ENCODE measurements around the gene TTI1. TPM values are rescaled to one million over a fixed set of nuclear protein-coding genes. Genes with fewer than 3 reads are reported as not detected.

The TTI1 gene
- total and polyA plus RNA-seq, 7 donors = 11.4 to 29.7 (median 15.4) TPM

GRCh38 chr20:38054647-38055046 lies 21.4 kb upstream of the TTI1 start:
- H3K27ac ChIP-seq = no peak overlapping the region
- H3K4me1 ChIP-seq = peaks cover 53% of the 10 kb centered on the region
- H3K27me3 ChIP-seq (ENCODE audit: insufficient read depth in 3 of 3, low read length in 2 of 3) = no peaks in the 10 kb centered on the region
- no peak for DNase-seq
- no peak for ATAC-seq
- intact Hi-C loops (cut with DNase I) = loop anchor here in 1 of 2 donors (5.0 kb wide), 1 partner anchor 168 kb away; no protein-coding TSS in a partner anchor
- H3K36me3 ChIP-seq (ENCODE audit: insufficient read depth in 1 of 2, low read depth in 1 of 2) = peaks cover 9 to 47% of the 10 kb centered on the region in 2 donors
- H3K4me3 ChIP-seq = no peak overlapping the region
- no peak for TF ChIP-seq CTCF (IDR thresholded peaks at IDR 0.05)
- no peaks in the 10 kb centered on the region for H3K9me3 ChIP-seq
- WGBS, 3 donors = 87 to 94% (median 93%) methylated on average over 2 of the region's 2 CpGs

- DNase-seq = no peak
- no peak for ATAC-seq
- intact Hi-C loops (cut with DNase I) = no loop called here
- H3K4me1 ChIP-seq = peaks cover 63% of the 10 kb centered on the region
- no peaks in the 10 kb centered on the region for H3K9me3 ChIP-seq
- TF ChIP-seq CTCF (IDR thresholded peaks at IDR 0.05) = no peak
- H3K4me3 ChIP-seq = no peak overlapping the region
- no peaks in the 10 kb centered on the region for H3K27me3 ChIP-seq (ENCODE audit: insufficient read depth in 3 of 3, low read length in 2 of 3)
- peak overlapping the region; percentile 4 for H3K27ac ChIP-seq
- H3K36me3 ChIP-seq (ENCODE audit: insufficient read depth in 1 of 2, low read depth in 1 of 2) = peaks cover 3 to 46% of the 10 kb centered on the region in 2 donors
- 41 to 72% (median 61%) methylated on average over 2 of the region's 2 CpGs for WGBS, 3 donors
Measured at GRCh38 chr20:38052870-38053269, 19.6 kb upstream of the TTI1 start.

- intact Hi-C loops (cut with DNase I) = no loop called here
- H3K36me3 ChIP-seq (ENCODE audit: insufficient read depth in 1 of 2, low read depth in 1 of 2) = peaks cover 3 to 44% of the 10 kb centered on the region in 2 donors
- ATAC-seq (peak in 1 of 4 donors; percentile 21), DNase-seq (no peak)
- peak overlapping the region; percentile 77 for H3K27ac ChIP-seq
- H3K4me1 ChIP-seq = peaks cover 68% of the 10 kb centered on the region
- no peak overlapping the region for H3K4me3 ChIP-seq
- 79 to 84% (median 84%) methylated on average over 1 of the region's 1 CpG for WGBS, 3 donors
- H3K27me3 ChIP-seq (ENCODE audit: insufficient read depth in 3 of 3, low read length in 2 of 3) = no peaks in the 10 kb centered on the region
- TF ChIP-seq CTCF (IDR thresholded peaks at IDR 0.05) = no peak
- H3K9me3 ChIP-seq = no peaks in the 10 kb centered on the region
Measured at GRCh38 chr20:38050686-38051085, 17.4 kb upstream of the TTI1 start.

GRCh38 chr20:38049800-38050199 lies 16.5 kb upstream of the TTI1 start:
- no peaks in the 10 kb centered on the region for H3K27me3 ChIP-seq (ENCODE audit: insufficient read depth in 3 of 3, low read length in 2 of 3)
- no peak for TF ChIP-seq CTCF (IDR thresholded peaks at IDR 0.05)
- ATAC-seq = peak; percentile 83 to 85 (median 84)
- no peaks in the 10 kb centered on the region for H3K9me3 ChIP-seq
- peaks cover 3 to 52% of the 10 kb centered on the region in 2 donors for H3K36me3 ChIP-seq (ENCODE audit: insufficient read depth in 1 of 2, low read depth in 1 of 2)
- intact Hi-C loops (cut with DNase I) = no loop called here
- 37 to 50% (median 42%) methylated on average over 3 of the region's 3 CpGs for WGBS, 3 donors
- DNase-seq = no peak
- H3K4me1 ChIP-seq = peaks cover 73% of the 10 kb centered on the region
- H3K4me3 ChIP-seq = no peak overlapping the region
- H3K27ac ChIP-seq = peak overlapping the region; percentile 77

GRCh38 chr20:38046572-38046971 lies 13.3 kb upstream of the TTI1 start:
- 29 to 54% (median 43%) methylated on average over 4 of the region's 4 CpGs for WGBS, 3 donors
- H3K4me1 ChIP-seq = peaks cover 74% of the 10 kb centered on the region
- H3K9me3 ChIP-seq = no peaks in the 10 kb centered on the region
- no peak for TF ChIP-seq CTCF (IDR thresholded peaks at IDR 0.05)
- ATAC-seq = no peak
- peaks cover 0 to 71% of the 10 kb centered on the region in 2 donors for H3K36me3 ChIP-seq (ENCODE audit: insufficient read depth in 1 of 2, low read depth in 1 of 2)
- H3K27ac ChIP-seq = peak overlapping the region; percentile 39
- DNase-seq = peak in 1 of 2 donors; percentile 20
- H3K27me3 ChIP-seq (ENCODE audit: insufficient read depth in 3 of 3, low read length in 2 of 3) = no peaks in the 10 kb centered on the region
- intact Hi-C loops (cut with DNase I) = no loop called here
- H3K4me3 ChIP-seq = no peak overlapping the region
